Esophagus squamous epithelium (tissue), 4 donors: ENCODE measurements around the gene CCM2.

Experiments
- POLR2A ChIP-seq, 4 donors: fragments of 450-650 bp; IDR thresholded peaks; one replicate each; pipeline ENCODE4 v1.6.1; 2017; ENCODE audit warnings: antibody characterized with exemption in 4 of 4, mild to moderate bottlenecking in 4 of 4, moderate library complexity in 3 of 4
- TF ChIP-seq, protein P1 (sequence below), 6 experiments: fragments of 450-650 bp in 4 of 6; fragments of 200-600 bp in 2 of 6; sonication (generic) in 2 of 6; IDR thresholded peaks; one replicate each; pipeline ENCODE4 v1.5.1; 2016 to 2019; ENCODE audit warnings: antibody characterized with exemption in 6 of 6, mild to moderate bottlenecking in 4 of 6, moderate library complexity in 4 of 6

DNA sequence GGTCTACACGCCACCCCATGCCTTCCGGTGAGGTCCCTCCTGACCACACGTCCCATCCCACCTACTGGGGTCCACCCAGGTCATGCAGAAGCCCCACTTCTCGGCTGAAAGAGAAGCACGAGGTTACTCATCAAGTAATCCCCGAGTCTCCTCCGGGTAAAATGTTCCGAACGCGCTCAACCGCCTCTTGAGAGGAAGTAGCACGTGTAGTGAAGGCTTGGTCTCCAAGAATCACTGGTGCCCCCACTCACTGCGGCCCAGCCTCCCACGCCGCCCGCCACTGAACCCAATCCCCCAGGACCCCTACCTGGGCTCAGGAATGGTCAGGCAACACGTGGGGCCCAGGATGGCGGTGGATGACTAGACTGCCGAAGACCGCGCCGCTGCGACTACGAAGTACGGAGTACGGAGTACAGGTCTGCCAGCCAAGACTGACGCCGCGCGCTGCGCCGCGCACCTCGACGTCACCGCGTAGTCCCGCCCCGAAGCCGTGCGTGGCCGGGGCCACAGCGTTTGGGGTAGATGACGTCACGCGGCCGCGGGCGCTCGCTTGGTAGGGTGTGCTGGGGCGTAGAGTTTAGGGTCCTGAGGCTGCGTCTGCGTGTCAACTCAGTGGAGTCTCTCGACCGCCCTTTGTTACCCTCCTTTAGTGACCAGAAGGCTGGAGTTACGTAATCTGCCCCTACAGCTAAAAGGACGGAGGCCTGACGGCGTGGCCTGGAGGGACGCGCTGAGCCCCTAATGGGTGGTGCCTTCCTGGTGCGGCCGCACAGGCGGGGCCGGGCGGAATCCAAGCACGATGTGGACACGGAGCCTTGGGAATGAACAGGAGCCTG is 13.6 kb upstream of the CCM2 start:
- TF ChIP-seq, protein P1, sequence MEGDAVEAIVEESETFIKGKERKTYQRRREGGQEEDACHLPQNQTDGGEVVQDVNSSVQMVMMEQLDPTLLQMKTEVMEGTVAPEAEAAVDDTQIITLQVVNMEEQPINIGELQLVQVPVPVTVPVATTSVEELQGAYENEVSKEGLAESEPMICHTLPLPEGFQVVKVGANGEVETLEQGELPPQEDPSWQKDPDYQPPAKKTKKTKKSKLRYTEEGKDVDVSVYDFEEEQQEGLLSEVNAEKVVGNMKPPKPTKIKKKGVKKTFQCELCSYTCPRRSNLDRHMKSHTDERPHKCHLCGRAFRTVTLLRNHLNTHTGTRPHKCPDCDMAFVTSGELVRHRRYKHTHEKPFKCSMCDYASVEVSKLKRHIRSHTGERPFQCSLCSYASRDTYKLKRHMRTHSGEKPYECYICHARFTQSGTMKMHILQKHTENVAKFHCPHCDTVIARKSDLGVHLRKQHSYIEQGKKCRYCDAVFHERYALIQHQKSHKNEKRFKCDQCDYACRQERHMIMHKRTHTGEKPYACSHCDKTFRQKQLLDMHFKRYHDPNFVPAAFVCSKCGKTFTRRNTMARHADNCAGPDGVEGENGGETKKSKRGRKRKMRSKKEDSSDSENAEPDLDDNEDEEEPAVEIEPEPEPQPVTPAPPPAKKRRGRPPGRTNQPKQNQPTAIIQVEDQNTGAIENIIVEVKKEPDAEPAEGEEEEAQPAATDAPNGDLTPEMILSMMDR (IDR thresholded peaks at IDR 0.05): peak in 1 of 6 experiments; percentile 14
- peak in 3 of 4 donors; percentile 79 to 97 (median 91) for TF ChIP-seq POLR2A (IDR thresholded peaks at IDR 0.05)
